ENCODE results near the gene APOL2. TPM values are rescaled to one million over a fixed set of nuclear protein-coding genes. Genes with fewer than 3 reads are reported as not detected.
"Not testable (repeated sequence)": the region's sequence is repeated elsewhere in the genome, so short reads cannot be mapped to it uniquely, and the experiment has no call there.

Gene APOL2
- polyA plus RNA-seq, 1 donor = 22.9 TPM

DNA sequence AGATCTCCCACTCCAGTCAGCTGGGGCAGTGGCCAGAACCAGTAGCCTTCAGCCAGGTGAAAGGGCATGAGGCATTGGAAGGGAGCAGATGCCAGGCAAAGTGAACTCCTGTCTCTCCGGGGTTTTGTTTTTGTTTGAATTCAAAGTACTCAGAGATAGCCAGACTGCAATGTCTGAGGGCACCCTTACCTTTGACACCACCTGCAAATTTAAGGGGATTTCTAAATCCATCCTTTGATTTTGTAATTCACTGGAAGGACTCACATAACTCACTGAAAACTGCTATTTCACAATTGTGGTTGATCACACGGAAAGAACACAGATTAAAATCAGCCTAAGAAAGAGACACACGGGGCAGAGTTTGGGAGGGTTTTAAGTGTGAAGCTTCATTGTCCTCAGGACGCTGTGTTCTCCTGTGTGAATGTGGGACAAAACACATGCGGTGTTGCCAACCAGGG, 23.9 kb upstream of the APOL2 start:
- DNase-seq (ENCODE audit: low read depth) = not testable (repeated sequence)

DNA sequence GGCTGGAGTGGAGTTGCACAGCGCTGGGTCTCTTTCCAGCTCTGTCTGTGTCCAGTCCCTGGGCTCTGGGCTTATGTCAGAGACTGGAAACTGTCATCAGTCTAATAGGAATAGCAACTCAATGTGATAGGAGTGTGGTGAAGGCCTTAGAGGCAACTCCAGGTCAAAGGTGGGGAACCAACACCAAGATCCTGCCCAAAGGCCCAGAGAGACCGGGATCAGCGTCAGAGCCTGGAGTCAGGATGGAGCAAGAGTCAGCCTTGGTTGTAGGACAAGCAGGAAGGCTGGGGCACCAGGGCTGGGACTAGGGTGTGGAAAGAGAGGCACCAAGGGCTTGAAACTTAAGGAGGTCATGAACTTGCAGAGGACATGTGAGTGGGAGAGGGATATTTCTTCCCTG, 23.0 kb upstream of the APOL2 start:
- not testable (repeated sequence) for DNase-seq (ENCODE audit: low read depth)

DNA sequence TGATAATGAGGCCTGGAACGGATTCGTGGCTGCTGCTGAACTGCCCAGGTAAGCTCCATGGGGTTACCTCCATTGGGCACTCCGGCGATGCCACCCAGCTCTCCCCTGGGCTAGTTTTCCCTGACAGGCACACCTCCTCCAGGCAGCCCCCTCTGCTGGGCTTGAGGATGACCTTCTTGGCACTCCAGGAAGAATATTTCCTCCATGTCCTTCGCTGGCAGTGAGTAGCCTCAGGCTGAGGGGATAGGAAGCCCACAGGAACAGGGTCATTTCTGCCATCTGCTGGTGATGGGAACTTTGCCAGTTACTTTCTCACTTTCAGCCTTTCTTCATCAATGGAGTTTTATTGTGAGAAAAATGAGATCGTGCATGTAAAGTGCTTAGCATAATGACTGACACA, 22.3 kb upstream of the APOL2 start:
- not testable (repeated sequence) for DNase-seq (ENCODE audit: low read depth)

DNA sequence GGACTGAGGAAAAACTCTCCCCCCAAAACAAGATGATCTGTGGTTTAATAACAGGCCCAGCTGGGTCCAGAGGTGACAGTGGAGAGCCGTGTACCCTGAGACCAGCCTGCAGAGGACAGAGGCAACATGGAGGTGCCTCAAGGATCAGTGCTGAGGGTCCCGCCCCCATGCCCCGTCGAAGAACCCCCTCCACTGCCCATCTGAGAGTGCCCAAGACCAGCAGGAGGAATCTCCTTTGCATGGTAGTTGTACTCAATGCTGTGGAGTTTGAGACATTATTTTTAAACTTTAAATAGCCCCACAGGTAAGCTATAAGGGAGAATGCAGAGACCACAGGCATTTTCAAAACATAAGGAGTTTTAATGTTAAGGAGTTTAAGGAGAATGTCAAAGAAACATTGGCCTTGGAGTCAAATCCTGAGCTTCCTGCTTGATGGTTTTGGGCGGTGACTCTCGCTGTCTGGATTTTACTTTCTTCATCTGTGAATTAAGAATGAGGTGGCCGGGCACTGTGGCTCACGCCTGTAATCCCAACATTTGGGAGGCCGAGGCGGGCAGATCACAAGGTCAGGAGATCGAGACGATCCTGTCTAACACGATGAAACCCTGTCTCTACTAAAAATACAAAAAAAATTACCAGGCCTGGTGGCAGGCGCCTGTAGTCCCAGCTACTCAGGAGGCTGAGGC, 20.4 kb upstream of the APOL2 start:
- no peak for DNase-seq (ENCODE audit: low read depth)

DNA sequence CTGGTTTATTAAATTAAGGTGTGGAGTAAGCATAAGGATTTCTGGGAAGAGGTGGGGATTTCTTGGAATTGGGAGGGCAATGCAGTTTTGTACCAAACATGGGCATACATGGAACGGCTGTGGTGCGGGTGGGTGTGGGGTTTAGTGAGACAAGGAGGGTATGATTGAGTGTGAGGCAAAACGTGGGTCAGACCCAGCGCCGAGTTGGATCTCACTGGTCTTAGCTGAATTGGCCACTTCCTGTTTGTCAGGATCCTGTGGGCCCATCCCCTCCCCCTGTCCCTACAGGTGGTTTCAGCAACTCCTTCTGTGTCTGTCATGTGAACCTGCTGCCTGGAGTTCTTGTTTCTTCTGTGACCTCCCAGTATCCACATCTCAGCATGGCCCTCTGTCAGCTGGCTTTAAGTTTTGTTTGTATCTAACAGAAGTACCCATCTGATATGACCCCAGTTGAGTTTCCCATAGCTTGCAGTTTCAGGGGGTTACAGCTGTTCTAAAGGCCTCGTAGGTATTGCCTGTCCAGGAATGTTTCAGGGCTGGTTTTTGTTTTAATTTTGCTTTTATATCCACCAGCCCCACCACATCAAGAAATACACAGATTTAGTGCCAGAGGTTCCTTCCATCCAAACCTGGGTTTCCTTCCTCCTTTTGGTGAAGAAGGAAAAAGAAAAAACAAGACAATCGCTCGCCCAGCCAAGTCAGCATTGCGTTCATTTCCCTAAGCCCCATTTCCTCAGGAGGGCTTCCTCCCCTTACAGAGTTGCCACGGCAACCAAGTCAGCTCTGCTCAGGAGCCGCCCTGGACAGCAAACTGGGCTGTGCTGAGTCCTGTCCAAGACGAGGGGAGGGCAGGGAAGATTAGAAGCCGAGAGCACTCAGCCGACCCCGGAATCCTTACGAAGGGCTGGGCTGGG, 19.6 kb upstream of the APOL2 start:
- DNase-seq (ENCODE audit: low read depth) = no peak

DNA sequence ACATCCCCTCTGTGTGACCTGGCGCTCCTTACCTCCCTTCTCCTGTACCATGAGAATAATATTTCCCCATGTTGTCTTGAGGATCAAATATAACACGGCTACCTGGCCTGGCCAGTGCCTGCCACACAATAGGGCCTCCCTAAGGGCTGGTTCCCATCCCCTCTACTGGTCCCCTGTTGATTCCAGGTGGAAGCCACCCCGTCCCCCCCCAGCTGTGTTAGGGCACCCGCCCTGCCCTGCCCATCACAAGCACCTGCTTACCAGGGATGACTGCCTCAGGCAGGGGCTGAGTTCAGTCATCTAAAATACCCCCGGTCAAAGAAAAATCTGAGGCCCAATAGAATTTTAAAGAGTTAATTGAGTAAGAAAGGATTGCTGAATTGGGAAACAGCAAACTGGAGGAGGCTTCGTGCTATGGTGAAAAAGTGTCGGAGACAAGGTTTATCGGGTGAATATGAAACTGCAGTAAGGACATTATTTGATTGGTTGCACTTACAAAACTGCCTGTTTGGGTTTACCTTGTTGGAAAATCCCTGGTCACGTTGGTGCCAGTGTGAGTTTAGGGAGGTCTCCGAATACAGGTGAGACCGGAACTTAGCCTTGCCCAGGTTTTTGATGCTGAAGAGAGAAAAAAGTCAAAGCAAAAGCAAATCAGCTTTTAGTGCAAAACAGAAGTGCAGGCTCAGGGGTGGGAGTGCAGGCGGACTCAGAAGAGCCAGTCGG, 18.8 kb upstream of the APOL2 start:
- DNase-seq (ENCODE audit: low read depth) = no peak

DNA sequence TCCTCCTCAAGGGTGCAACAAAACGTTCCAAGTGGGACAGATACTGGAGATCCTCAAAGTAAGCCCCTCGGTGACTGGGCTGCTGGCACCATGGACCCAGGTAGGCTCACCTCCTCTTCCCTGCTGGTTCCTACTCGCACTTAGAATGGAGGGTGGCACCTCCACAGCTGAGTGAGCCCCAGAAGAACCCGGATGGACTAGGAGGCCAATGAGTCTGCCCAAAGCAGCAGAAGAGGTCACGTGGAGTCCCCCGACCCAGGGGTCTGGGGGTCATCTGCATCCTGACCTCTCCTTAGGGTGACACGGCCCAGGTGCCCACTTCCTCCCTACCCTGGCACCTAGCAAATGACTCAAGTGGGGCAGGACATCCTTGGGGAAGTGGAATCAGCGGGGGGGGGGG, 18.0 kb upstream of the APOL2 start:
- no peak for DNase-seq (ENCODE audit: low read depth)

DNA sequence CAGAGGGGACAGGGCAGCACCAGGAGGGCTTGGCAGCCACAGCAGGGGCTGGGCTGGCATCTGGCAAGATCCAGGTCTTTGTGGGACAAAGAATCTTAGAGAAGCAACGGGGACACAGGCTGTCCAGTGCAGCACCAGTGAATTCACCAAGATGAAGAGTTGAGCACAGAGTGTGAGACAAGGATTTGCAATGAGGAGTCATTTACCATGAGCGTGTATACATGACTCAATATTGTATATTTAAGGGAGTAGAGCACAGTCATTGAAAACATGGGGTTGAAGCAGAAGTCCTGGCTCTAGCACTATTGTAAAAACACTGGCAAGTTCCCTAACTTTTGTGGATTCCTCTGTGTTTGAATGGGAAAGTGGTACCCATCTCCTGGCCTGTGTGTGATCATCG, 17.2 kb upstream of the APOL2 start:
- DNase-seq (ENCODE audit: low read depth) = no peak

DNA sequence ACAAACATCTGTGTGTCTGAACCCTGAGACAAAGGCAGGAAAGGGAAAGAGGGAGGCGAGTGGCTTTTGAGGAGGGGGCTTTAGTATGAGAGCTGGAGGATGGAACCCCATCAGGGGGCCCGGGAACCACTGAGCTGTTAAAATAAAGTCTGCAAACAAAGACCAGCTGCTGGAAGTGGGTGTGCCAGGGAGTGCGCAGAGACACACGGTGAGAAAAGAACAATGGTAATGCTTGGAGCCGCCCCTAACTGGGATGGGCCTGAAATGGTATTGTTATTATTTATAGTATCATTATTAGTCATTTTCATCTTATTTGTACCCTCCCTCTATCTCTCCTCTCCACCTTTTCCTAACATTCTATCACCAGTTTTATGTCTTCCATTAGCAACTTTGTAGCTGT, 16.2 kb upstream of the APOL2 start:
- not testable (repeated sequence) for DNase-seq (ENCODE audit: low read depth)

DNA sequence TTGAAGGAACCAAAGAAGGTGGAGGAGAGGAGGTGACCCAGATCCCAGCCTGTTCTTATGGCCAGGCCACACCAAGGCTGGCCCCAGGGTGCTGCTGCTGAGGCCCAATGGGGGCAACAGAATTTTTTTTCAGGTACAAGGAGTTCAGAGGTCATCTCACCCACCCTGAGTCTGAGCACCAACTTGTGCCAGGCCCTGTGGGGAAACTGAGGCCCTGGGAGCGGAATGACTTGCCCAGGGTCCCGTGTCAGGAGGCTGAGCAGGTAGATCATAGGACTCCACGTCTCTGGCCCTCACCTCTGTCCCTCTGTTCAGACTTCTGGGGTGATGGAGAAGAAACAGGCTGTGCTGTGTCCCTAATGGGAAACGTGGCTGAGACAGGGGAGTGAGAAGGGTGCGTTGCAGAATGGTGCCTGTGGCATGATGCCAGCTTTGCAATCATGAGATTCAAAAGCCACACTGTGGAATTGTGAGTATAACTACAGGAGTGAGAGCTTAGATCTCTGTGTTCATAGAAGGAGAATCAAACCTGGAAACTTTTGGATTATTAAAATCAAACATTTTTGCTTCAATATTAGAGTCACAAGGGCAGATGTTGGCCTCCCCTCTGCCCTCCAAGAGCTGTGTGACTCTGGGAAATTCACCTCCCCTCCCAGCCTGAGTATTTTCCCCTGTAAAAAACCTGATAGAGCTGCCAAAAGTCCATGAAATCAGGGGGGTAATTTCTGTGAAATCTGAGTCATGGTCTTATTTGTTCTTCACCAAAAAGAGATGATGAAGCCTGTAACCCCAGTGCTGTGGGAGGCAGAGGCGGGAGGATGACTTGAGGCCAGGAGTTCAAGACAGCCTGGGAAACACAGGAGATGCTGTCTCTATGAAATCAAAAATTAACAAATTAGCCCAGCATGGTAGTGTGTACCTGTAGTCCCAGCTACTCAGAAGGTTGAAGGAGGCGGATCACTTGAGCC, 14.5 kb upstream of the APOL2 start:
- DNase-seq (ENCODE audit: low read depth) = no peak

DNA sequence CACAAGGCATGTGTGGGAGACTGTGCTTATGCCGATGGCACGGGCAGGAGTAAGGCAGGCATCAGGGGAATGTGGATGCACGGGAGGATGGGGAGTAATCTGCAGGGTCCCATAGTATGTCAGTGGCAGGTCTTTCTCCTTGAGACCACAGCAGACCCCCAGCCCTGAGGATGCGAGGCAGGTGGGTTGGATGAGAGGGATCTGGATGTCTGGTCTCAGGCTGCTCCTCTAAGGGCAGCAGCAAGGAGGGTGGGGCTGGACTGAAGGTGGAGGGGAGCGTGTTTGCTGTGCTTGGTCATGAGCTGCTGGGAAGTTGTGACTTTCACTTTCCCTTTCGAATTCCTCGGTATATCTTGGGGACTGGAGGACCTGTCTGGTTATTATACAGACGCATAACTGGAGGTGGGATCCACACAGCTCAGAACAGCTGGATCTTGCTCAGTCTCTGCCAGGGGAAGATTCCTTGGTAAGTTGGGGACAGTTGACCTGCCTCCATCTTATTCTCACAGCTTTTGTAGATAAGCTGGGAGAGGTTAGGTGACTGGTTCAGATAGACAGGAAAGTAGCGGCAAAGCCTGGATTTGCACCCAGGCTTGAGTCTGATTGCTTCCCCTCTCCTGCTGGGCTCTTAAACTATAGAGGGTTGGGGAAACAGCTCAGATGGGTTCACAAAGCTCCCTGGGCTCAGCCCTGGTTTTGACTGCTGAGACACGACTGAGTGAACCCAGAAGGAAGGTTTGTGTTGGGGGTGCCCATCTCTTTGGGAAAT, 13.6 kb upstream of the APOL2 start, which contains the start of gene APOL1:
APOL1 (plus strand) TSS at position 380 of the 769 bp plus-strand sequence. CDS start 1,823 bp downstream, outside the sequence.
- DNase-seq (ENCODE audit: low read depth) = no peak

DNA sequence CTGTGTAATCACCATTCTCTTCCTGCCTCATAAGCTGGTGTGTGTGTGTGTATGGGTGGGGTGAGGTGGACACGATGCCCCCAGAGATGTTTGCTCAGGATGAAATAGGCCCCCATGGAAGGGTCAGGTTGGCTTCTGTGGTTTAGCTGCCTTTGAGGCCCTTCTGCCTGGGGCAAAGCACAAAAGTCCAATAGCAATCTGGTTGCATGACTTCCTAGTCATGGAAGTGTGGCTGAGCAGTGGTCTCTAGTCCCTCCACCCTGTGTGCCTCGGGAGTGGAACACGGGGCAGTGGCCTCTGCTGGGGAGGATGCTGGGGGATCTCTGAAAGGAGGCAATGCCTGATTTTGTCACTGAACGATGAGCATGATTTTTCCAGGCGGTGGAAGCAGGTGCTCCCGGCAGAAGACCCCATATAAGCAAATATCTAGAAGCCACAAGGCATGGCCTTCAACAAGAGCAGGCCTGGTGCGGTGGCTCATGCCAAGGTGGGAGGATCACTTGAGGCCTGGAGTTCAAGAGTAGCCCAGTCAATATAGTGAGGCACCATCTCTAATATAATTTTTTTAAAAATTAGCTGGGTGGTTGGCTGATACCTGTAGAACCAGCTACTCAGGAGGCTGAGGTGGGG, 12.8 kb upstream of the APOL2 start:
- not testable (repeated sequence) for DNase-seq (ENCODE audit: low read depth)

DNA sequence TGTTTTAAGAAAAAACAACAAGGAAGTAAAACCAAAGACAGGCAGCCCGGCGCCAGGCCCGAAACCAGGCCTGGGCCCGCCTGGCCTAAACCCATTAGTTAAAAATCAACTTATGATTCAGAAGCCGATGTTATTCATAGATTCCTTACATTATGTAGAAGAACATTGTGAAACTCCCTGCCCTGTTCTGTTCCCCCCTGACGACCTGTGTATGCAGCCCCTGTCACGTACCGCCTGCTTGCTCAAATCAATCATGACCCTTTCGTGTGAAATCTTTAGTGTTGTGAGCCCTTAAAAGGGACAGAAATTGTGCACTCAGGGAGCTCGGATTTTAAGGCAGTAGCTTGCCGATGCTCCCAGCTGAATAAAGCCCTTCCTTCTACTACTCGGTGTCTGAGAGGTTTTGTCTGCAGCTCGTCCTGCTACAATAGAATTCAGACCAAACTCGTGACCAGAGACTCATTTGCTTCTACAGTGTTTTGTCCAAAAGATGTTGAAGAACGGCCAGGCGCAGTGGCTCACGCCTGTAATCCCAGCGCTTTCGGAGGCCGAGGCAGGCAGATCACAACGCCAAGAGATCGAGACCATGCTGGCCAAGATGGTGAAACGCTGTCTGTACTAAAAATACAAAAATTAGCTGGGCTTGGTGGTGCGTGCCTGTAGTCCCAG, 11.1 kb upstream of the APOL2 start:
- DNase-seq (ENCODE audit: low read depth) = not testable (repeated sequence)

DNA sequence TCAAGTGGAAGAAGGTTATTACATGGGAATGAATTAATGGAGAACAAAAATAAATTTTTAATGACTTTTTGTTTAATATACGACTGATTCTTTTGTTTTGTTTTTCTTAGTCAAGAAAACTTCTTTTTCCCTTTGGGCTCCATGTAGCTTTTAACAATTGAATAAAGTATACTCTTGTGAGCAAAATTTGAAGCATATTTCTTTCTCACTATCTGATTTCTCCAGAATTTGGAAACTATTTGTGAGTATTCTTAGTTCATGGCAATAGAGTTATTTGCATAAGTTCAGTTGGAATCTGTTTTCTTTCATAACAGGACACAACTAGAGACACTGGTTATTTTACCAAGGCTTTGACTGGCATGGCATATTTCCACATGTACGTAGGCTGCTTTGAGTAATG, 9.8 kb upstream of the APOL2 start:
- no peak for DNase-seq (ENCODE audit: low read depth)

DNA sequence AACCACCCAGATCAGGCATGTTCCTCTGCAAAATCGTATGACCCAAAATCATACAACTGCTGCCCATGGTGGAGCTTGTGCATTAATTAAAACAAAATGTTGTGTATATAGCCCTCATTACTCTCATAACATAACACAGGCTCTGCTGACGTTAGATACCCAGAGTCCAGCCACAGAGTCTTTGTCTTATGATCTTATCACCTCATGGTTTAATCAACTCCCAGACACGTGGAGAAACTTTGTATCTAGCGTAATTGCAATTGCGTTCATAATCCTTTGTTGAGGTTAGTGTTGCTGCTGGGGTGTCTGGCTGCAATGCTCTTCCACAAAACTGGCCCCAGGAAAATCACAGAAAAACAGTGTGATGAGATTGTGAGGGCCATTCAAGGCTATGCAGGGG, 8.6 kb upstream of the APOL2 start:
- DNase-seq (ENCODE audit: low read depth) = no peak

DNA sequence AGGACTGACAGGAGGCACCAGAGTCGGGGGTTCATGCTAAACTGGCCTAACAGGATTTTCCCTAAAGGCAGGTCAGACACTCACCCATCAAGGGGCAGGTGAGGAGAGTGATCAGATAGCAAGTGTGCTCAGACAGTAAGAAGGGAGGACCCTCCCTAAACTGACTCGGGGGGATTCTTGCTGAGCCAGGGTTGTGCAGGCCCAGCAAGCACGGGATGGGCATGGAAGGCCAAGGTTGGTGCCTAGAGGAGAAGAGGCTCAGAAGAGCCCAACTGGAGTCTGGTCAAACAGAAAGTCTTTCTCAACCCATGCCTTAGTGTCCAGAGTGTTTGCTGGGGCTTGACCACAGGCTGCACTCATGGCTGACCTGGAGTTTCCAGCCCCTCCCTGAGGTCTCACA, 7.4 kb upstream of the APOL2 start:
- DNase-seq (ENCODE audit: low read depth) = no peak

DNA sequence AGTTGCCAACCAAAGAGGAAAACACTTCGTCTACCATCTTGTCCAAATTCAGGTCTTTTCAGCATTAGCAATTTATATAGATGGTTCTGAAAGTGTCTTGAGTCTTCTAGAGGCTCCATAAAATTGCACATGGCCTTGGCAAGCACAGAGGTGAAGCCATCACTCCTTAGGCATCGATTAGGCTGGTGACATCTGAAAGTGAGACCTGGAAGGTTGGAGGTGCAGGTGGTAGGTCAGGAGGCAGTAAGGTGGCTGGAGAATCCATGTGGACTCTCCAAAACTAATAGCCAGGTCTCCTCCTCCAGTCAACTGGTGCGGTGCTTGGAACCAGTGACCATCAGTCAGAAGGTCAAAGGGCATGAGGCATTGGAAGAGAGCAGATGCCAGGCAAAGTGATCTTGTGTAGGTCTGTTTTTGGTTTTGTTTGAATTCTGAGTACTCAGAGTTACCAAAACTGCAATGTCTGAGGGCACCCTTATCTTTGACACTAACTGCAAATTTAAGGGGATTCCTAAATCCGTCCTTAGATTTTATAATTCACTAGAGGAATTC, 6.6 kb upstream of the APOL2 start:
- DNase-seq (ENCODE audit: low read depth) = no peak

DNA sequence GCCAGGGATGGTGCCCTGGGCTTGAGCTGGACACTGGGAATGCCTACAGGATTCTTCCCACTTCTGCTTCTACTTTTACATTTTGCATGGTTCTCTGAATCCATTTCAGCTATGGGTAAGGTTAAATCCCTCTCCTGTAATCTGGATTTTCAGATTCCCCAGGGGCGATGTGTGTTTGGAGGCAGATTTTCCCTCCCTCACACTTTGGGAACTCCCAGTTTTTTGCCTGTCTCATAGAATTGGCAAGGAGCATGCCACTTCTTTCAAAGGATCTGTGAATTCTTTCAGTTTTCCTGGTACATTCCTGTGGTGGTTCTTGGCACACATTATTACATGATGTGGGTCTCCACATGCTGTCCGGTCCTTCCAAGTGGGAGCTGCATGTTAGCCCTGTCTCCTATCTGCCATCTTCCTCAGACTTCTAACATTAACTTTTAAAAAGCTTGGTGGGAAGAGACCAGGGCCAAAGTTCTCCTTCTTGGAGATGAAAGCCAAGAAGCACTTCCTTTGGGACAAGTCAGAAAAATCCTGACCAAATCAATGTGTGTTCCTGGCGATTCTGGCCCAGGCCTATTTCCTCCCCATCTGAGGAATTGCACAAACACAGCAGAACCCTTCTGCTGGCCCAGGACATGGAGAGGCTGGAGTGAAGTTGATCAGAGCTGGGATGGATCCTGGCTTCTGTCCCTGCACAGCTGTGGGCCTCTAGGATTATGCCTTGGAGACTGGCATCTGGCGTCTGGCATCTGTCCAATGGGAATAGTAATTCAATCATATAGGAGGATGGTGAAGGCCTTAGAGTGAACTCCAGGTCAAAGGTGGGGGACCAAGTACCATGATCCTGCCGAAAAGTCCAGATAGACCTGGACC, 5.4 kb upstream of the APOL2 start:
- no peak for DNase-seq (ENCODE audit: low read depth)
